PC-3 (cell line): Measurements from ENCODE around the gene RGS14. TPM values are rescaled to one million over a fixed set of nuclear protein-coding genes. Genes with fewer than 3 reads are reported as not detected.

Source experiments
- ATAC-seq: fragments of 200-7000 bp; cut with Tn5 transposase; 2 replicates; pipeline ENCODE4 v1.9.1; 2020; ENCODE audit warnings: mild to moderate bottlenecking, moderate library complexity
- BruUV-seq: library from RNA; stranded (reverse); fragments of 400-500 nt; replicated peaks from 2 replicates; lab custom pipeline; 2021; lab: Mats Ljungman, UMichigan
- CTCF ChIA-PET: fragments of 300-600 bp; sonication (Branson Sonifier 250); formaldehyde crosslinking; loops from one replicate; lab custom pipeline; 2022; ENCODE audit warnings: antibody characterized with exemption; lab: Charles Lee
- POLR2A ChIA-PET: fragments of 300-600 bp; sonication (Branson Sonifier 250); formaldehyde crosslinking; loops from one replicate; lab custom pipeline; 2022; ENCODE audit warnings: antibody characterized with exemption; ENCODE audit not compliant: unreplicated experiment; lab: Charles Lee
- DNase-seq: peaks from one replicate; pipeline ENCODE4 v3.0.0-alpha.2; 2015
- H2AFZ ChIP-seq: fragments of 300-600 bp; sonication (generic); 2 replicates; pipeline ENCODE4 v1.6.0; 2016; ENCODE audit warnings: antibody characterized with exemption, low read length
- H3F3A ChIP-seq: fragments of 300-600 bp; sonication (generic); one replicate; pipeline ENCODE4 v1.6.0; 2017; ENCODE audit warnings: antibody characterized with exemption, low read length, control low read depth, mild to moderate bottlenecking; ENCODE audit not compliant: unreplicated experiment
- H3K27ac ChIP-seq: fragments of 300-600 bp; sonication (generic); 2 replicates; pipeline ENCODE4 v1.5.1; 2016; ENCODE audit warnings: mild to moderate bottlenecking, low read length
- H3K27me3 ChIP-seq: fragments of 300-600 bp; sonication (generic); 2 replicates; pipeline ENCODE4 v1.6.1; 2016; ENCODE audit warnings: low read length, mixed read lengths
- H3K36me3 ChIP-seq: fragments of 300-600 bp; sonication (generic); 2 replicates; pipeline ENCODE4 v1.6.1; 2016; ENCODE audit warnings: low read depth, mixed run types, low read length, mixed read lengths
- H3K4me1 ChIP-seq: fragments of 300-600 bp; sonication (generic); 2 replicates; pipeline ENCODE4 v1.5.1; 2016; ENCODE audit warnings: low read length; ENCODE audit not compliant: insufficient read depth
- H3K4me2 ChIP-seq: fragments of 300-600 bp; sonication (generic); 2 replicates; pipeline ENCODE4 v1.6.0; 2016; ENCODE audit warnings: low read length
- H3K4me3 ChIP-seq: fragments of 300-600 bp; sonication (generic); 2 replicates; pipeline ENCODE4 v1.5.1; 2016; ENCODE audit warnings: mild to moderate bottlenecking, low read length, mixed read lengths
- H3K79me2 ChIP-seq: fragments of 300-600 bp; sonication (generic); 2 replicates; pipeline ENCODE4 v1.6.1; 2017; ENCODE audit warnings: low read length, mixed read lengths
- H3K9ac ChIP-seq: fragments of 300-600 bp; sonication (generic); 2 replicates; pipeline ENCODE4 v1.6.0; 2016; ENCODE audit warnings: mild to moderate bottlenecking, low read length
- H3K9me2 ChIP-seq: fragments of 300-600 bp; sonication (generic); replicated peaks from 2 replicates; pipeline ENCODE4 v1.6.1; 2016; ENCODE audit warnings: mixed run types, low read length, mixed read lengths
- H3K9me3 ChIP-seq: fragments of 300-600 bp; sonication (generic); 2 replicates; pipeline ENCODE4 v1.6.1; 2016; ENCODE audit warnings: low read length, mixed read lengths
- H4K20me1 ChIP-seq: fragments of 300-600 bp; sonication (generic); 2 replicates; pipeline ENCODE4 v1.6.1; 2016; ENCODE audit warnings: low read length, mixed read lengths
- EZH2phosphoT487 ChIP-seq: fragments of 300-600 bp; sonication (generic); IDR thresholded peaks from 2 replicates; pipeline ENCODE4 v1.6.1; 2018; ENCODE audit warnings: mild to moderate bottlenecking, antibody characterized with exemption, low read length, borderline replicate concordance
- intact Hi-C: fragments of 100-400 bp; cut with micrococcal nuclease; formaldehyde crosslinking; loops from 2 replicates; pipeline ENCODE4 v1.9.0; 2023
- total RNA-seq: library from RNA; depleted of rRNA; stranded (reverse); fragments of >200 nt; gene quantifications from 2 replicates; pipeline ENCODE4 v1.2.3, GENCODE V29; 2014; rRNA removed
- TF ChIP-seq, protein P1 (sequence below): fragments of 300-600 bp; sonication (generic); conservative IDR thresholded peaks from 2 replicates; pipeline ENCODE4 v1.5.1; 2017; ENCODE audit warnings: antibody characterized with exemption, low read depth, mild to moderate bottlenecking, low read length

Gene RGS14
- total RNA-seq, 1 experiment from 2014 or later = 32.3 TPM

- Histone ChIP-seq H3K27ac (no peak overlapping the region), H3K4me2 (no peak overlapping the region), H3K9me2 (no peaks in the 10 kb centered on the region), H3K4me3 (no peak overlapping the region), H3K9ac (no peak overlapping the region), H3K79me2 (no peaks in the 10 kb centered on the region), H3K4me1 (peaks cover 7% of the 10 kb centered on the region), H3K36me3 (no peaks in the 10 kb centered on the region), H4K20me1 (no peaks in the 10 kb centered on the region), H3F3A (no peaks in the 10 kb centered on the region), H3K27me3 (no peaks in the 10 kb centered on the region), H2AFZ (no peak overlapping the region), H3K9me3 (no peaks in the 10 kb centered on the region)
- POLR2A ChIA-PET = no interaction called here
- intact Hi-C loops = no loop called here
- no peak for ATAC-seq
- CTCF ChIA-PET = no interaction called here
- TF ChIP-seq, protein P1, sequence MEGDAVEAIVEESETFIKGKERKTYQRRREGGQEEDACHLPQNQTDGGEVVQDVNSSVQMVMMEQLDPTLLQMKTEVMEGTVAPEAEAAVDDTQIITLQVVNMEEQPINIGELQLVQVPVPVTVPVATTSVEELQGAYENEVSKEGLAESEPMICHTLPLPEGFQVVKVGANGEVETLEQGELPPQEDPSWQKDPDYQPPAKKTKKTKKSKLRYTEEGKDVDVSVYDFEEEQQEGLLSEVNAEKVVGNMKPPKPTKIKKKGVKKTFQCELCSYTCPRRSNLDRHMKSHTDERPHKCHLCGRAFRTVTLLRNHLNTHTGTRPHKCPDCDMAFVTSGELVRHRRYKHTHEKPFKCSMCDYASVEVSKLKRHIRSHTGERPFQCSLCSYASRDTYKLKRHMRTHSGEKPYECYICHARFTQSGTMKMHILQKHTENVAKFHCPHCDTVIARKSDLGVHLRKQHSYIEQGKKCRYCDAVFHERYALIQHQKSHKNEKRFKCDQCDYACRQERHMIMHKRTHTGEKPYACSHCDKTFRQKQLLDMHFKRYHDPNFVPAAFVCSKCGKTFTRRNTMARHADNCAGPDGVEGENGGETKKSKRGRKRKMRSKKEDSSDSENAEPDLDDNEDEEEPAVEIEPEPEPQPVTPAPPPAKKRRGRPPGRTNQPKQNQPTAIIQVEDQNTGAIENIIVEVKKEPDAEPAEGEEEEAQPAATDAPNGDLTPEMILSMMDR = no peak
- TF ChIP-seq EZH2phosphoT487 = no peak
- no peak for DNase-seq
- BruUV-seq = no TSS peak
These were observed 63.5 kb downstream of the RGS14 start for GRCh38 chr5:177421062-177421798.

Other genes with a start within 250 kb of the RGS14 start
- gene NSD1, start 224.2 kb upstream of the RGS14 start, total RNA-seq = 48.9 and 70.5 TPM in 2 replicates
- 40.3 and 41.1 TPM in 2 replicates for gene RAB24, start 54.2 kb upstream of the RGS14 start, total RNA-seq
- 496 and 505 TPM in 2 replicates for gene PRELID1, start 54.1 kb upstream of the RGS14 start, total RNA-seq
- 45.7 and 55.1 TPM in 2 replicates for gene MXD3, start 46.0 kb upstream of the RGS14 start, total RNA-seq
- gene LMAN2, start 6.3 kb upstream of the RGS14 start, total RNA-seq = 310 and 369 TPM in 2 replicates
- 0.07 and 0.12 TPM in 2 replicates for gene SLC34A1, start 26.5 kb downstream of the RGS14 start, total RNA-seq
- not detected in 2 replicates for gene PFN3, start 42.7 kb downstream of the RGS14 start, total RNA-seq
- 31.0 and 36.8 TPM in 2 replicates for gene F12, start 51.6 kb downstream of the RGS14 start, total RNA-seq
- gene GRK6, start 68.8 kb downstream of the RGS14 start, total RNA-seq = 69.9 and 88.8 TPM in 2 replicates
- 40.6 and 47.2 TPM in 2 replicates for gene PRR7, start 88.9 kb downstream of the RGS14 start, total RNA-seq
- gene DBN1, start 115.7 kb downstream of the RGS14 start, total RNA-seq = 127 and 207 TPM in 2 replicates
- 159 and 195 TPM in 2 replicates for gene PDLIM7, start 139.7 kb downstream of the RGS14 start, total RNA-seq
- 6.2 and 11.7 TPM in 2 replicates for gene DOK3, start 151.9 kb downstream of the RGS14 start, total RNA-seq
- gene DDX41, start 159.0 kb downstream of the RGS14 start, total RNA-seq = 260 and 318 TPM in 2 replicates
- 33.9 and 41.1 TPM in 2 replicates for gene FAM193B, start 196.6 kb downstream of the RGS14 start, total RNA-seq
- 217 and 261 TPM in 2 replicates for gene TMED9, start 234.3 kb downstream of the RGS14 start, total RNA-seq
- 33.8 and 41.6 TPM in 2 replicates for gene B4GALT7, start 242.2 kb downstream of the RGS14 start, total RNA-seq